A549 (cell line): ENCODE results near the gene AXDND1.

ENCODE experiments used
- POLR2A ChIP-seq: IDR thresholded peaks from 2 replicates; pipeline ENCODE4 v1.6.1; 2012; ENCODE audit warnings: mild to moderate bottlenecking, low read length
- ZNF302 ChIP-seq: fragments of 250-450 bp; sonication (Bioruptor Pico); IDR thresholded peaks from 2 replicates; pipeline ENCODE4 v1.9.0; 2021; ENCODE audit warnings: inconsistent platforms, mild to moderate bottlenecking, moderate library complexity
- TF ChIP-seq, protein P1 (sequence below): fragments of >200 bp; sonication (Bioruptor Twin); formaldehyde crosslinking; IDR thresholded peaks from 3 replicates; pipeline ENCODE4 v1.5.1; 2016

DNA sequence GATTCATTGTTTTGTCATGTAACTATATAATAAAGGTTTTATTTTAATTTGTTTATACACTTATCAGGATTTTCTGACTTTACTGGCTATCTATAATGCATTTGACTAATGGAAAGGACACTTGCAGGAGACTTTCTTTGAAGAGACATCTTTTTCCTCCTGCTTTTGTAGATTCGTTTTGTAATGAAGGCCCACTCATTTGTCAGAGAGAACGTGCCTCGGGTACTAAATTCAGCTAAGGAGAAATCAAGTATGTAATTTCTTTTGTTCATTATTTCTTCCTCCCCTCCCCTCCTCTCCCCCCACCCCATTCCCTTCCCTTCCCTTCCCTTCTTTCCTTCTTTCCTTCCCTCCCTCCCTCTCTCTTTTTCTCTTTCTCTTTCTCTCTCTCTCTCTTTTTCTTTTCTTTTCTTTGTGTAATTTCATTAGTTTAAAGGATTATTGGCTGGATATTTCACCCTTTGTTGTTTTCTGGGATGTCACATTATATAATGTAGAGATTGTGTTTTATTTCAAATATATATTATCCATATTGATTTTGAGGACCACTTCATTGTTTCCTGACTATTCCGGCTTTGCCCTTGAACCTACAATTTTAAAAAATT, 23.7 kb upstream of the AXDND1 start:
- TF ChIP-seq ZNF302 (CRISPR knock-in tag), result no peak
- TF ChIP-seq, protein P1, sequence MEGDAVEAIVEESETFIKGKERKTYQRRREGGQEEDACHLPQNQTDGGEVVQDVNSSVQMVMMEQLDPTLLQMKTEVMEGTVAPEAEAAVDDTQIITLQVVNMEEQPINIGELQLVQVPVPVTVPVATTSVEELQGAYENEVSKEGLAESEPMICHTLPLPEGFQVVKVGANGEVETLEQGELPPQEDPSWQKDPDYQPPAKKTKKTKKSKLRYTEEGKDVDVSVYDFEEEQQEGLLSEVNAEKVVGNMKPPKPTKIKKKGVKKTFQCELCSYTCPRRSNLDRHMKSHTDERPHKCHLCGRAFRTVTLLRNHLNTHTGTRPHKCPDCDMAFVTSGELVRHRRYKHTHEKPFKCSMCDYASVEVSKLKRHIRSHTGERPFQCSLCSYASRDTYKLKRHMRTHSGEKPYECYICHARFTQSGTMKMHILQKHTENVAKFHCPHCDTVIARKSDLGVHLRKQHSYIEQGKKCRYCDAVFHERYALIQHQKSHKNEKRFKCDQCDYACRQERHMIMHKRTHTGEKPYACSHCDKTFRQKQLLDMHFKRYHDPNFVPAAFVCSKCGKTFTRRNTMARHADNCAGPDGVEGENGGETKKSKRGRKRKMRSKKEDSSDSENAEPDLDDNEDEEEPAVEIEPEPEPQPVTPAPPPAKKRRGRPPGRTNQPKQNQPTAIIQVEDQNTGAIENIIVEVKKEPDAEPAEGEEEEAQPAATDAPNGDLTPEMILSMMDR, result no peak
- TF ChIP-seq POLR2A, result no peak
